Adrenal gland (tissue), 5 donors: ENCODE measurements around the gene ALG1.

Source experiments
- CTCF ChIP-seq, 6 experiments: fragments of 450-650 bp in 4 of 6; fragments of 200-600 bp in 2 of 6; sonication (generic) in 1 of 6; IDR thresholded peaks; 1 replicate in 5 of 6; 2 replicates in 1 of 6; pipeline versions ENCODE4 v1.5.1 to v1.8.0; 2016 to 2021; ENCODE audit warnings: antibody characterized with exemption in 6 of 6, mild to moderate bottlenecking in 2 of 6, moderate library complexity in 1 of 6
- POLR2A ChIP-seq, 2 donors: fragments of 450-650 bp; IDR thresholded peaks; one replicate each; pipeline ENCODE4 v1.6.1; 2017; ENCODE audit warnings: antibody characterized with exemption in 2 of 2, mild to moderate bottlenecking in 2 of 2, moderate library complexity in 1 of 2
- donor health status: DM: no; HTN: no; CAD: no.

- TF ChIP-seq CTCF (IDR thresholded peaks at IDR 0.05): no peak
- no peak for TF ChIP-seq POLR2A (IDR thresholded peaks at IDR 0.05)
Measured at GRCh38 chr16:5045499-5046115, 26.0 kb upstream of the ALG1 start.
